GM12872 (cell line): ENCODE data around the gene CMIP.

Experiments used
- TF ChIP-seq, protein P1 (sequence below): IDR thresholded peaks from 3 replicates; pipeline ENCODE4 v1.5.1; 2011; ENCODE audit warnings: low read depth, mild to moderate bottlenecking, low read length, moderate library complexity; ENCODE audit not compliant: insufficient read depth

The CMIP gene

DNA sequence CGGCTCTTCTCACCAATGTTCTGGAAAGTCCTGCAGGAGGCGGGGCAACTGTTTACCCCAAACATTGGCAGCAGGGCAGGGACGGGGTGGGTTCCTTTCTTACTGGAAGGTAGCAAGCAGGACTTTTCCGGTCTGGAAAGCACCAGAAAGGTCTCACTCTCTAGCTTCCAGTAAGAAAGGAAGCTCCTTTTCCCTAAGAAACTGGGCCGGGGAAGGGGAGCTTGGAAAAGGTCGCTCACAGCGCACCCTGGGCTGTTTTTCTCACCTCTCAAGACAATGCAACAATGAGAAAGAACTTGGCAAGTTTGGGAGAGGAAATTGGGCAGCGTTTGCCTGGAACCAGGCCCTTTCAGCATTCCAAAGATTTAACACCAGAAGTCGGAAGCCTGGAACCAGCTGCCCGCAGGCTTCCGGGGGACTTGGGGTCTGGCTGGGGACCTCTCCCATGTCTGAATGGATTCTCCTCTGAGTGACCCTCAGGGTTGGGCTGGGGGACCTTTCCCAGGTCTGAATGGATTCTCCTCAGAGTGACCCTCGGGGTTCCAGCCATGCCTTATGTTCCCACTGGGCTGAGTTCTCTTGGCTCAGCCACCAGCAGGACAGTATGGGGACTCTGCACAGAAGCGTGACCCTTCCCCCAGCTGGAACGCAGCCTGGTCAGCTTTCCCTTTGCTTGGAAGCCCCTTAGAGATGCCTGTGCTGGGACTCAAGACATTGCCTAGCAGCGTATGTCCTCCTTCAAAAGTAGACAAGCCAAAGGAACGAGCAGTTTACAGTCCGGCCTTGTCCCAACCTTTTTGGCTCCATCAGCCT is 167.9 kb downstream of the CMIP start:
- TF ChIP-seq, protein P1, sequence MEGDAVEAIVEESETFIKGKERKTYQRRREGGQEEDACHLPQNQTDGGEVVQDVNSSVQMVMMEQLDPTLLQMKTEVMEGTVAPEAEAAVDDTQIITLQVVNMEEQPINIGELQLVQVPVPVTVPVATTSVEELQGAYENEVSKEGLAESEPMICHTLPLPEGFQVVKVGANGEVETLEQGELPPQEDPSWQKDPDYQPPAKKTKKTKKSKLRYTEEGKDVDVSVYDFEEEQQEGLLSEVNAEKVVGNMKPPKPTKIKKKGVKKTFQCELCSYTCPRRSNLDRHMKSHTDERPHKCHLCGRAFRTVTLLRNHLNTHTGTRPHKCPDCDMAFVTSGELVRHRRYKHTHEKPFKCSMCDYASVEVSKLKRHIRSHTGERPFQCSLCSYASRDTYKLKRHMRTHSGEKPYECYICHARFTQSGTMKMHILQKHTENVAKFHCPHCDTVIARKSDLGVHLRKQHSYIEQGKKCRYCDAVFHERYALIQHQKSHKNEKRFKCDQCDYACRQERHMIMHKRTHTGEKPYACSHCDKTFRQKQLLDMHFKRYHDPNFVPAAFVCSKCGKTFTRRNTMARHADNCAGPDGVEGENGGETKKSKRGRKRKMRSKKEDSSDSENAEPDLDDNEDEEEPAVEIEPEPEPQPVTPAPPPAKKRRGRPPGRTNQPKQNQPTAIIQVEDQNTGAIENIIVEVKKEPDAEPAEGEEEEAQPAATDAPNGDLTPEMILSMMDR = no peak

DNA sequence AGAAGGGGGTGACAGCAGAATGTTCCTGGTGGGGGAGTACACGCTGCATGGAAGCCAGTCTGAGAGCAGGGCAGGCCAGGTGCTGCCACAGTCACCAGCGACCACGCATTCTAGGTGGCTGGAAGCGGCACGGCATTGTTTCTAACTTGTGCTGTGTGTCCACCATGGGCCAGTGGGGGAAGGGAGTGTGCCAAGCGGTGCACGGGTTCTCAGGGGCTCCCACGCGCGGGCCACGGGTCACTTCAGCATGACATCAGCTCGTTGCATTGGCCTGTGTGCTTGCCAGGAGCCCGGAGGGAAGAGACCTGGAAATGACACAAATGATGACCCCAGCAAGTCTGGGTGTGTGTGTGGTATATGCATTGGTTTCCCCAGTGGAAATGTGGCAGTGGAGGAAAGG is 169.6 kb downstream of the CMIP start:
- TF ChIP-seq, protein P1 = no peak

DNA sequence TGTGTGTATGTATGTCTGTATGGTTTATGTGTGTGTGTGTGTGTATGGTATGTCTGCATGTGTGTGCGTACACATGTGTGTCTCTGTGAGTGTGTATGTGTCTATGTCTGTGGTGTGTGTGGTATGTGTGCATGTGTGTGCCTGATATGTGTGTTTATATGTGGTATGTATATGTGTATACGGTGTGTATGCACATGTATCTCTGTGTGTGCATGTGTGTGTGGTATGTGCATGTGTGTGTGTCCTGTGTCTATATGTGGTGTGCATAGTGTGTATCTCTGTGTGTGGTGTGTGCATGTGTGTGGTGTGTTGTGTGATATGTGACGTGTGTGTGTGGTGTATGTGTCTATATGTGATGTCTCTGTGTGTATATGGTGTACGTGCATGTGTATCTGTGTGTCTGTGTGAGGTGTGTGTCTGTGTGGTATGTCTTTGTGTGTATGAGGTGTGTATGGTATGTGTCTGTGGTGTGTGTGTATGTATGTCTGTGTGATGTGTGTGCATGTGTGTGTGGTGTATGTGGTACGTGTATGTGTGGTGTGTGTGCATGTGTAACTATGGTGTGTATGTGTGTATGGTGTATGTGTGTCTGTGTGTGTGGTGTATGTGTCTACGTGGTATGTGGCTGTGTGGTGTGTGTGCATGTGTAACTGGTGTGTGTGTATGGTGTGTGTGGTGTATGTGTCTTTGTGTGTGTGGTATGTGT is 170.2 kb downstream of the CMIP start:
- TF ChIP-seq, protein P1 = no peak

DNA sequence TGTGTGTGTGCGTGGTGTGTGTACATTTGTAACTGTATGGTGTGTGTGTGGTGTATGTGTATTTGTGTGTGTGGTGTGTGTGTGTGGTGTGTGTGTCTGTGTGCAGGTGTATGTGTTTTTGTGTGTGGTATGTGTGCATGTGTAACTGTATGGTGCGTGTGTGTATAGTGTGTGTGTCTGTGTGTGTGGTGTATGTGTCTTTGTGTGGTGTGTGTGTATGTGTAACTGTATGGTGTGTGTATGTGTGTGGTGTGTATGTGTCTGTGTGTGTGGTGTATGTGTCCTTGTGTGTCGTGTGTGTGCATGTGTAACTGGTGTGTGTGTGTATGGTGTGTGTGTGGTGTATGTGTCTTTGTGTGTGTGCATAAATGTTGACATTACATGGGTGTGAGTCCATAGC is 170.8 kb downstream of the CMIP start:
- TF ChIP-seq, protein P1 = no peak

DNA sequence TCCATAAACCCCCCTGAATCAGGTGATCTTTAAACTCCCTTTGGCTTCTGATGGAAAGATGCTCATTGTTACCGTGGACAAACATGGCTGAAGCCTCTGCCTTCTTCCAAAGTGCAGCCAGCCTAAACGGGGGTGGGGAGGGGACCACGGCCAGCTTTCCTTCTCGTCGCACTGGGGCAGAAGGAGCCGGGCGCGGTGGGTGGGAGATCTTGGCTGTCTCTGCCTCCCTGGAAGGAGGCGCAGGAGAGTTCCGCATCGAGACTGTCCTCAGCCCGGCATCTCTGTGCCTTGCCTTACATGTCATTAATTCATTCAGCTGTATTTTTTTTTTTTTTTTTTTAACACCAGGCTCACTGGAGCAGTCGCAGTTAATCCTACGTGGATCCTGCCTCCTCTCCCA is 171.2 kb downstream of the CMIP start:
- TF ChIP-seq, protein P1 = no peak

DNA sequence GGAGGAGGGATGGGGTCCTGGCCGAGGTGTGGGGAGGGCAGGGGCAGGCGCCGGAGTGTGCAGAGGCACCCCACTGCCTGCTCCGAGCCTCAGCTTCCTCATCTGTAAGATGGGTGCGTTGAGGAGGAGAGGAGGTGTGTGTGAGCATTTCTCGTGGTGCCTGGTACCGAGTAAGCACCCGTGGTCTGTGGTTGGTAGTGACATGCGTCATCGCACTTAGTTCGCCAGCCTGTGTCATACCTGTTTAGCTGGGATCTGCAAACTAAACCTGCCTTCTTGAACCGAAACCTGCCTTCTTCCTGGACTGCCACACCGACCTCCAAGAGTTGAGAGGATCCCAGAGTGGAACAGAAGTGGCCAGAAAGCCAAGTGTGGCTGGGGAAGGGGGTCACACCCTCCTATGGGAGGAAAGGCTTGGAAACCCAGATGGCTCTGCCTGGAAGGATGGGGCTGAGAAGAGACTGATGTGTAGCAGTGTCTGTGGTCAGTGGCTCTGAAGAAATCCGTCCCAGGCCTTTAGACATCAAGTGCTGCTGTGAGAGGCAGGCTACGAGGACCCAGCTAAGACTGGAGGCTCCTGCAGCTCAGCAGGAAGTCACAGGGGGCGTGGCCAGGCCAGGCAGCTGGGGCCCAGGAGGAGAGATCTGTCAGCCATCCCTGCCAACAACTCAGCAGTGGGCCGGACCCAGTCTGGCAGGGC is 171.9 kb downstream of the CMIP start:
- TF ChIP-seq, protein P1 = no peak

DNA sequence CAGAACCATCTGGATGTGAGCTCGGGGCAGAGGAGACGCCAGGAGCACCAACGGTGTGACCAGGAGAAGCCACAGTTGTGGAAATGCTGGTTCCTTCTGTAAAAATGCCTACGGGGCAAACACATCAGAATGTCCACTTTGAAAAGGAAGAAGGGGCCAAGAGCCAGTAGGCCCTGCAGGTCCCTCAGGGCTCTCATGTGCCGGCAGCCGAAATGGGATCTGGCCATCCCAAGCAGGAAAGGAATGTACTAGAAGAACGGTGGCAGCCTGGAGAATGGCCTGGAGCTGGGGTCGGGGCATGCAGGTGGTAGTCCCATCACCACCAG is 172.4 kb downstream of the CMIP start:
- TF ChIP-seq, protein P1 = no peak
